Measurements from ENCODE around the gene TMEM175.

- TF ChIP-seq, protein P1, sequence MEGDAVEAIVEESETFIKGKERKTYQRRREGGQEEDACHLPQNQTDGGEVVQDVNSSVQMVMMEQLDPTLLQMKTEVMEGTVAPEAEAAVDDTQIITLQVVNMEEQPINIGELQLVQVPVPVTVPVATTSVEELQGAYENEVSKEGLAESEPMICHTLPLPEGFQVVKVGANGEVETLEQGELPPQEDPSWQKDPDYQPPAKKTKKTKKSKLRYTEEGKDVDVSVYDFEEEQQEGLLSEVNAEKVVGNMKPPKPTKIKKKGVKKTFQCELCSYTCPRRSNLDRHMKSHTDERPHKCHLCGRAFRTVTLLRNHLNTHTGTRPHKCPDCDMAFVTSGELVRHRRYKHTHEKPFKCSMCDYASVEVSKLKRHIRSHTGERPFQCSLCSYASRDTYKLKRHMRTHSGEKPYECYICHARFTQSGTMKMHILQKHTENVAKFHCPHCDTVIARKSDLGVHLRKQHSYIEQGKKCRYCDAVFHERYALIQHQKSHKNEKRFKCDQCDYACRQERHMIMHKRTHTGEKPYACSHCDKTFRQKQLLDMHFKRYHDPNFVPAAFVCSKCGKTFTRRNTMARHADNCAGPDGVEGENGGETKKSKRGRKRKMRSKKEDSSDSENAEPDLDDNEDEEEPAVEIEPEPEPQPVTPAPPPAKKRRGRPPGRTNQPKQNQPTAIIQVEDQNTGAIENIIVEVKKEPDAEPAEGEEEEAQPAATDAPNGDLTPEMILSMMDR (IDR thresholded peaks at IDR 0.05), result no peak
- no peak for TF ChIP-seq ZFX (IDR thresholded peaks at IDR 0.05; ENCODE audit: borderline replicate concordance)
These were observed 1.4 kb upstream of the TMEM175 start for GRCh38 chr4:930827-931193.
